Common myeloid progenitor, CD34-positive (primary cell): ENCODE data around the gene STRN3.
"Not testable (repeated sequence)": the region's sequence is repeated elsewhere in the genome, so short reads cannot be mapped to it uniquely, and the experiment has no call there.

Experiments used
- CTCF ChIA-PET: fragments of 350-600 bp; sonication (Branson Sonifier 250); formaldehyde crosslinking; loops from one replicate; lab custom pipeline; 2021; ENCODE audit warnings: antibody characterized with exemption; lab: Charles Lee
- POLR2A ChIA-PET: fragments of 350-600 bp; sonication (Branson Sonifier 250); formaldehyde crosslinking; loops from one replicate; lab custom pipeline; 2021; ENCODE audit warnings: antibody characterized with exemption; lab: Charles Lee
- DNase-seq, 3 donors: peaks; one replicate each; pipeline versions ENCODE4 v3.0.0 to v3.0.0-alpha.2; 2013
- H3K27ac ChIP-seq, 2 experiments: 1 replicate in 1 of 2; 2 replicates in 1 of 2; pipeline ENCODE4 v1.7.0; 2013; ENCODE audit warnings: inconsistent platforms in 2 of 2, low read length in 2 of 2, mild to moderate bottlenecking in 2 of 2, low read depth in 1 of 2, moderate library complexity in 1 of 2; ENCODE audit not compliant: severe bottlenecking in 2 of 2, insufficient read depth in 1 of 2, poor library complexity in 1 of 2
- H3K27me3 ChIP-seq, 5 experiments: replicated peaks in 2 of 5; 1 replicate in 3 of 5; 2 replicates in 2 of 5; pipeline versions ENCODE4 v1.6.1 to v1.7.0; 2013; ENCODE audit warnings: low read length in 4 of 5, mild to moderate bottlenecking in 2 of 5, moderate library complexity in 2 of 5, inconsistent platforms in 1 of 5; ENCODE audit not compliant: insufficient read depth in 5 of 5, control insufficient read depth in 4 of 5
- H3K36me3 ChIP-seq, 4 experiments: 1 replicate in 2 of 4; 2 replicates in 2 of 4; pipeline versions ENCODE4 v1.6.1 to v1.7.0; 2013; ENCODE audit warnings: low read length in 3 of 4, control low read depth in 1 of 4, mild to moderate bottlenecking in 1 of 4; ENCODE audit not compliant: control insufficient read depth in 4 of 4, insufficient read depth in 4 of 4
- H3K4me1 ChIP-seq, 4 experiments: 1 replicate in 3 of 4; 2 replicates in 1 of 4; pipeline versions ENCODE4 v1.6.1 to v1.7.1; 2013; ENCODE audit warnings: low read length in 3 of 4, mild to moderate bottlenecking in 3 of 4, control low read depth in 1 of 4, inconsistent platforms in 1 of 4, moderate library complexity in 1 of 4; ENCODE audit not compliant: control insufficient read depth in 4 of 4, insufficient read depth in 4 of 4; ENCODE audit errors: control extremely low read depth in 1 of 4
- H3K4me3 ChIP-seq, 7 experiments: 1 replicate in 4 of 7; 2 replicates in 3 of 7; pipeline versions ENCODE4 v1.5.1 to v1.7.0; 2013; ENCODE audit warnings: mild to moderate bottlenecking in 7 of 7, low read length in 6 of 7, moderate library complexity in 6 of 7, inconsistent platforms in 2 of 7, low read depth in 2 of 7, control low read depth in 1 of 7; ENCODE audit not compliant: insufficient read depth in 4 of 7, control insufficient read depth in 1 of 7; ENCODE audit errors: extremely low read depth in 1 of 7
- H3K9me3 ChIP-seq, 5 experiments: 1 replicate in 4 of 5; 2 replicates in 1 of 5; pipeline versions ENCODE4 v1.6.1 to v1.7.1; 2013; ENCODE audit warnings: low read length in 4 of 5, mild to moderate bottlenecking in 2 of 5, inconsistent platforms in 1 of 5, low read depth in 1 of 5, moderate library complexity in 1 of 5; ENCODE audit not compliant: control insufficient read depth in 4 of 5, insufficient read depth in 2 of 5; ENCODE audit errors: control extremely low read depth in 1 of 5
- WGBS: methylation state at CpG from one replicate; pipeline ENCODE4 v1.1.5; 2013; ENCODE audit not compliant: insufficient coverage; 5-methylcytosine and 5-hydroxymethylcytosine counted together

STRN3 gene

GRCh38 chr14:30966415-30967363 is 59.5 kb downstream of the STRN3 start:
- ChIA-PET POLR2A (no interaction called here), CTCF (interaction anchor here (1.2 kb wide), 1 partner anchor 8 kb away, joined by 3 read pairs; no protein-coding TSS in a partner anchor)
- H3K27ac ChIP-seq = no peak overlapping the region
- H3K4me1 ChIP-seq = peaks cover 0 to 12% (median 0%) of the 10 kb centered on the region in 4 experiments
- H3K36me3 ChIP-seq = peaks cover 2 to 27% (median 9%) of the 10 kb centered on the region in 4 experiments
- WGBS = 73% methylated on average over 10 of the region's 15 CpGs
- H3K27me3 ChIP-seq = no peaks in the 10 kb centered on the region
- H3K9me3 ChIP-seq = peaks cover 0 to 28% (median 16%) of the 10 kb centered on the region in 5 experiments
- DNase-seq = peak in 2 of 3 donors; percentile 31 to 54
- no peak overlapping the region for H3K4me3 ChIP-seq

GRCh38 chr14:30965861-30966260 is 60.3 kb downstream of the STRN3 start:
- H3K27me3 ChIP-seq, CTCF ChIA-PET, H3K27ac ChIP-seq, POLR2A ChIA-PET, H3K4me3 ChIP-seq, DNase-seq: not testable (repeated sequence)
- WGBS = 98% methylated on average over 8 of the region's 8 CpGs
- Histone ChIP-seq H3K36me3 (peaks cover 2 to 27% (median 9%) of the 10 kb centered on the region in 4 experiments), H3K4me1 (peaks cover 0 to 12% (median 0%) of the 10 kb centered on the region in 4 experiments), H3K9me3 (peaks cover 0 to 28% (median 16%) of the 10 kb centered on the region in 5 experiments)

GRCh38 chr14:30962537-30962936 is 63.6 kb downstream of the STRN3 start:
- CTCF ChIA-PET = not testable (repeated sequence)

GRCh38 chr14:30961330-30961729 is 64.8 kb downstream of the STRN3 start:
- Histone ChIP-seq H3K4me3 (no peak overlapping the region), H3K27me3 (no peaks in the 10 kb centered on the region), H3K4me1 (peaks cover 0 to 3% (median 0%) of the 10 kb centered on the region in 4 experiments), H3K27ac (no peak overlapping the region), H3K36me3 (peaks cover 2 to 21% (median 9%) of the 10 kb centered on the region in 4 experiments), H3K9me3 (peaks cover 0 to 17% (median 7%) of the 10 kb centered on the region in 5 experiments)
- WGBS = no CpG with 5 or more reads among the region's 5 CpGs
- CTCF ChIA-PET = no interaction called here
- DNase-seq = no peak
- POLR2A ChIA-PET = no interaction called here

More at GRCh38 chr14:30962537-30962936, 63.6 kb downstream of the STRN3 start:
- POLR2A ChIA-PET, H3K27me3 ChIP-seq, DNase-seq, H3K27ac ChIP-seq, H3K4me3 ChIP-seq, H3K4me1 ChIP-seq: not testable (repeated sequence)
- WGBS = no CpG with 5 or more reads among the region's 2 CpGs
- Histone ChIP-seq H3K36me3 (peaks cover 2 to 27% (median 9%) of the 10 kb centered on the region in 4 experiments), H3K9me3 (peaks cover 0 to 24% (median 16%) of the 10 kb centered on the region in 5 experiments)

- no peak overlapping the region for H3K4me3 ChIP-seq
- H3K27ac ChIP-seq = no peak overlapping the region
- no peaks in the 10 kb centered on the region for H3K4me1 ChIP-seq
- ChIA-PET POLR2A (no interaction called here), CTCF (no interaction called here)
- H3K27me3 ChIP-seq = no peaks in the 10 kb centered on the region
- peaks cover 0 to 8% (median 1%) of the 10 kb centered on the region in 5 experiments for H3K9me3 ChIP-seq
- H3K36me3 ChIP-seq = peaks cover 7 to 16% (median 8%) of the 10 kb centered on the region in 4 experiments
- no CpG with 5 or more reads among the region's 3 CpGs for WGBS
- no peak for DNase-seq
Observed at GRCh38 chr14:30960216-30960615, 66.0 kb downstream of the STRN3 start.

- no peak for DNase-seq
- POLR2A ChIA-PET = no interaction called here
- no peak overlapping the region for H3K4me3 ChIP-seq
- H3K27me3 ChIP-seq = no peaks in the 10 kb centered on the region
- H3K27ac ChIP-seq = peak overlapping the region in 1 of 2 experiments; percentile 25
- 96% methylated on average over 7 of the region's 10 CpGs for WGBS
- H3K36me3 ChIP-seq = peaks cover 2 to 6% (median 4%) of the 10 kb centered on the region in 4 experiments
- H3K9me3 ChIP-seq = peaks cover 0 to 1% (median 0%) of the 10 kb centered on the region in 5 experiments
- no peaks in the 10 kb centered on the region for H3K4me1 ChIP-seq
- CTCF ChIA-PET = interaction anchor here (0.5 to 1.3 kb wide), 5 partner anchors 8 to 54 kb away, joined by 3 to 5 read pairs (median 3); no protein-coding TSS in a partner anchor
Observed at GRCh38 chr14:30958555-30959407, 67.4 kb downstream of the STRN3 start.
